IMR-90 (cell line): ENCODE results near the gene CNNM3. TPM values are rescaled to one million over a fixed set of nuclear protein-coding genes. Genes with fewer than 3 reads are reported as not detected.

Experiments used
- ATAC-seq: fragments of 200-7000 bp; cut with Tn5 transposase; 2 replicates; pipeline ENCODE4 v1.9.1; 2020; ENCODE audit warnings: low read depth, mild to moderate bottlenecking, moderate library complexity
- BruUV-seq: library from RNA; stranded (reverse); fragments of 400-500 nt; replicated peaks from 2 replicates; lab custom pipeline; 2021; lab: Mats Ljungman, UMichigan
- CTCF ChIA-PET: fragments of 300-600 bp; formaldehyde crosslinking; extraction: SDS; loops from one replicate; lab custom pipeline; 2021; ENCODE audit warnings: antibody characterized with exemption; lab: Yijun Ruan, JAX
- POLR2A ChIA-PET: fragments of 300-600 bp; sonication (Branson Sonifier 250); formaldehyde crosslinking; loops from one replicate; lab custom pipeline; 2022; ENCODE audit warnings: antibody characterized with exemption; ENCODE audit not compliant: unreplicated experiment; lab: Charles Lee
- DNase-seq: peaks from one replicate; pipeline ENCODE4 v3.0.0; 2013
- H2AFZ ChIP-seq: replicated peaks from 2 replicates; pipeline ENCODE3; 2013; ENCODE audit warnings: low read length, mild to moderate bottlenecking; ENCODE audit not compliant: poor library complexity
- H2AK5ac ChIP-seq: 2 replicates; pipeline ENCODE4 v1.6.1; 2013; ENCODE audit warnings: low read depth, low read length, inconsistent platforms
- H2AK9ac ChIP-seq: replicated peaks from 2 replicates; pipeline ENCODE3; 2013; ENCODE audit warnings: mild to moderate bottlenecking, low read depth, low read length, moderate library complexity; ENCODE audit not compliant: poor library complexity
- H2BK120ac ChIP-seq: 2 replicates; pipeline ENCODE4 v1.6.1; 2013; ENCODE audit warnings: low read depth, low read length, inconsistent platforms
- H2BK15ac ChIP-seq: 3 replicates; pipeline ENCODE4 v1.6.1; 2013; ENCODE audit warnings: low read depth, low read length, inconsistent platforms
- H2BK20ac ChIP-seq: 2 replicates; pipeline ENCODE4 v1.6.1; 2013; ENCODE audit warnings: low read depth, mild to moderate bottlenecking, inconsistent platforms, low read length, moderate library complexity
- H2BK5ac ChIP-seq: 2 replicates; pipeline ENCODE4 v1.6.1; 2013; ENCODE audit warnings: mild to moderate bottlenecking, low read depth, low read length, inconsistent platforms; ENCODE audit not compliant: poor library complexity, severe bottlenecking
- H3K14ac ChIP-seq: replicated peaks from 2 replicates; pipeline ENCODE4 v1.6.1; 2013; ENCODE audit warnings: low read depth, low read length, inconsistent platforms
- H3K18ac ChIP-seq: 2 replicates; pipeline ENCODE4 v1.6.1; 2013; ENCODE audit warnings: low read depth, low read length, control low read depth
- H3K23ac ChIP-seq: 2 replicates; pipeline ENCODE4 v1.6.1; 2013; ENCODE audit warnings: low read depth, low read length, inconsistent platforms
- H3K27ac ChIP-seq: 2 replicates; pipeline ENCODE4 v1.5.1; 2013; ENCODE audit warnings: mild to moderate bottlenecking, control low read depth, low read length; ENCODE audit not compliant: insufficient read depth
- H3K27me3 ChIP-seq: 2 replicates; pipeline ENCODE4 v1.6.1; 2013; ENCODE audit warnings: low read length; ENCODE audit not compliant: control insufficient read depth, insufficient read depth
- H3K36me3 ChIP-seq: 2 replicates; pipeline ENCODE4 v1.6.1; 2013; ENCODE audit warnings: low read length, mixed read lengths; ENCODE audit not compliant: control insufficient read depth, insufficient read depth
- H3K4ac ChIP-seq: 2 replicates; pipeline ENCODE4 v1.6.1; 2013; ENCODE audit warnings: low read depth, low read length, inconsistent platforms
- H3K4me1 ChIP-seq: 2 replicates; pipeline ENCODE4 v1.6.1; 2013; ENCODE audit warnings: low read length, mixed read lengths; ENCODE audit not compliant: control insufficient read depth, insufficient read depth
- H3K4me2 ChIP-seq: 2 replicates; pipeline ENCODE4 v1.6.1; 2013; ENCODE audit warnings: low read depth, mild to moderate bottlenecking, control low read depth, low read length, moderate library complexity
- H3K4me3 ChIP-seq: 2 replicates; pipeline ENCODE4 v1.5.1; 2013; ENCODE audit warnings: low read depth, mild to moderate bottlenecking, control low read depth, low read length, moderate library complexity; ENCODE audit not compliant: insufficient read depth
- H3K56ac ChIP-seq: 2 replicates; pipeline ENCODE4 v1.6.1; 2013; ENCODE audit warnings: low read length, inconsistent platforms; ENCODE audit not compliant: insufficient read depth; ENCODE audit errors: extremely low read depth
- H3K79me1 ChIP-seq, 2 experiments: 2 replicates each; pipeline ENCODE4 v1.6.1; 2013; ENCODE audit warnings: low read length in 2 of 2, inconsistent platforms in 1 of 2, low read depth in 1 of 2
- H3K9ac ChIP-seq: 2 replicates; pipeline ENCODE4 v1.6.1; 2013; ENCODE audit warnings: low read depth, low read length, control low read depth
- H3K9me1 ChIP-seq: 2 replicates; pipeline ENCODE4 v1.6.1; 2013; ENCODE audit warnings: low read length, inconsistent platforms; ENCODE audit not compliant: insufficient read depth
- H3K9me3 ChIP-seq: 2 replicates; pipeline ENCODE4 v1.6.1; 2013; ENCODE audit warnings: low read length; ENCODE audit not compliant: control insufficient read depth, insufficient read depth
- H4K20me1 ChIP-seq: 2 replicates; pipeline ENCODE4 v1.6.1; 2013; ENCODE audit warnings: low read length, inconsistent platforms; ENCODE audit not compliant: insufficient read depth
- H4K5ac ChIP-seq: 2 replicates; pipeline ENCODE4 v1.6.1; 2013; ENCODE audit warnings: mild to moderate bottlenecking, low read depth, low read length, control low read depth
- H4K8ac ChIP-seq, 2 experiments: 2 replicates each; pipeline ENCODE4 v1.6.1; 2013; ENCODE audit warnings: low read depth in 2 of 2, low read length in 2 of 2, control low read depth in 1 of 2, inconsistent platforms in 1 of 2
- H4K91ac ChIP-seq: 2 replicates; pipeline ENCODE4 v1.6.1; 2013; ENCODE audit warnings: low read depth, low read length, inconsistent platforms; ENCODE audit not compliant: insufficient read depth
- CEBPB ChIP-seq: IDR thresholded peaks from 2 replicates; pipeline ENCODE4 v1.6.1; 2012; ENCODE audit warnings: low read depth, low read length, improper control_type of control experiment
- FOS ChIP-seq: fragments of 150-350 bp; IDR thresholded peaks from 2 replicates; pipeline ENCODE4 v1.6.1; 2016; ENCODE audit warnings: low read depth, low read length
- NFE2L2 ChIP-seq: fragments of 150-350 bp; IDR thresholded peaks from 2 replicates; pipeline ENCODE4 v1.6.1; 2016; ENCODE audit warnings: low read depth, mild to moderate bottlenecking, low read length
- POLR2A ChIP-seq: IDR thresholded peaks from 2 replicates; pipeline ENCODE4 v1.6.1; 2012; ENCODE audit warnings: mild to moderate bottlenecking, low read depth, low read length
- RCOR1 ChIP-seq: IDR thresholded peaks from 2 replicates; pipeline ENCODE4 v1.6.1; 2012; ENCODE audit warnings: mild to moderate bottlenecking, low read length, improper control_type of control experiment; ENCODE audit not compliant: insufficient replicate concordance
- WGBS, 2 experiments: methylation state at CpG; one replicate each; pipeline versions ENCODE4 v1.1.5 to v1.1.7; 2013; ENCODE audit warnings: missing lambda C conversion rate in 2 of 2; ENCODE audit not compliant: insufficient read length in 1 of 2; ENCODE audit errors: extremely low coverage in 2 of 2; 5-methylcytosine and 5-hydroxymethylcytosine counted together
- dilution Hi-C: fragments of 300-500 bp; cut with HindIII; formaldehyde crosslinking; loops from one replicate; pipeline ENCODE4 v1.14.3; 2018; ENCODE audit warnings: low sequenced_read_pairs; ENCODE audit not compliant: unreplicated experiment
- in situ Hi-C: fragments of 300-500 bp; cut with MboI; formaldehyde crosslinking; loops from 3 replicates; pipeline ENCODE4 v1.14.3; 2019; ENCODE audit warnings: low sequenced_read_pairs, inconsistent platforms, mixed read lengths
- intact Hi-C: fragments of 100-400 bp; cut with micrococcal nuclease; formaldehyde crosslinking; loops from 2 replicates; pipeline ENCODE4 v1.10.0; 2022
- polyA plus RNA-seq, 3 experiments: library from polyadenylated mRNA; depleted of rRNA; stranded (reverse); fragments of >200 nt; gene quantifications; 2 replicates each; pipeline ENCODE4 v1.2.3, GENCODE V29; 2012; ENCODE audit warnings: low replicate concordance in 1 of 3
- total RNA-seq: library from RNA; depleted of rRNA; stranded (reverse); fragments of >200 nt; gene quantifications from 2 replicates; pipeline ENCODE4 v1.2.3, GENCODE V29; 2012
- TF ChIP-seq, protein P1 (sequence below): conservative IDR thresholded peaks from 2 replicates; pipeline ENCODE4 v1.5.1; 2012; ENCODE audit warnings: mild to moderate bottlenecking, low read depth, low read length, improper control_type of control experiment
- TF ChIP-seq, protein P2 (sequence below): fragments of 150-350 bp; IDR thresholded peaks from 2 replicates; pipeline ENCODE4 v1.6.1; 2016; ENCODE audit warnings: low read depth, mild to moderate bottlenecking, low read length, moderate library complexity, borderline replicate concordance

CNNM3 gene
- total and polyA plus RNA-seq, 2 of the 4 experiments (the other 2 are of a cell fraction): 2.3 to 6.1 TPM

DNA sequence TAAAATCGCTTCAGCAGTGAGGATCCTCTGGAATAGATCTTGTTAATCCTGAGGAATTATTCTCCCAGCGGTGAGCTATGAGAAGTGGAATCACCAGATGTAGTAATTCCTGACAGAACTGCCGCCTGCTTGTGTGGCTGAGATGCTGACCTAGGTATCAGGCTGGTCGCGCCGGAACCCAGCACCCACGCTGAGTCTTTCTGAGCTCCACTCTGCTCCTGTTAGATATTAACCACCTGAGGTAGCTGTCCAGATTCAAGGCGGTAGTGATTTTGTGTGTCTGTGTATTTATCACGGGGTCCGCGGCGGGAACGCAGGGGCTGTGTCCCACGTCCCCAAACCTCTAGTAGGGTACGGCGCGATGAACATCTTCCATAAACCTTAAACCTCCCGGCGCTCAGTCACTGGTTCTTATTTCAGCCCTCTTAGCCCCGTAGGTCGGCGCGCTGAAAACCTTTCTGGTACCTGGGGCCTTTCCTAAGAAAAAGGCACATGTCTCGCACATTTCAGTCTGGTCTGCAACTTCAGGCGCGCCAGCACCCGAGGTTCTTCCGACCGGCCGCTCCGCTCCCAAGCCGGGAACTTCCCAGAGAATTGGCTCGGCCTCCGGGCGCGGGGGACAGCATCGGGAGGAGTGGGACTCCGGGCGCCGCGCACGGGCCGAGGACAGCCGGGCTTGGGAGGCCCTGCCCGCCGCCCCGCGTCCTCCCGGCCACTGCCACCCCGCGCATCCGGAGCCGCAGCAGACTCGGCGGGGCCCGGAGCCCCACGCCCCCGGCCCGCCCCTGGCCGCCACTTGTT is 542 bp upstream of the CNNM3 start:
- Histone ChIP-seq H2AFZ (peak overlapping the region; percentile 88), H2BK120ac (no peak overlapping the region), H3K18ac (no peak overlapping the region), H4K20me1 (peaks cover 32% of the 10 kb centered on the region), H3K27ac (peak overlapping the region; percentile 29; the same call in 1 of the 2 replicates), H3K27me3 (no peaks in the 10 kb centered on the region), H4K8ac (0 out of 4 replicates have a peak overlapping the region, but pooled peaks of 1 of the 2 experiments have one; percentile 1), H2BK15ac (no peak overlapping the region), H3K4ac (no peak overlapping the region), H3K56ac (no peak overlapping the region), H3K79me1 (peaks cover 12 to 32% of the 10 kb centered on the region in 2 experiments), H2AK5ac (no peak overlapping the region), H3K9ac (peak overlapping the region; percentile 57), H3K4me3 (peak overlapping the region; percentile 57), H3K36me3 (peaks cover 3% of the 10 kb centered on the region; the same call in 1 of the 2 replicates), H3K14ac (peak overlapping the region; percentile 1; the same call in 1 of the 2 replicates), H2AK9ac (peak overlapping the region; percentile 77), H4K5ac (no peak overlapping the region), H3K4me2 (peak overlapping the region; percentile 93), H3K4me1 (peaks cover 12% of the 10 kb centered on the region), H3K9me3 (no peaks in the 10 kb centered on the region), H2BK5ac (no peak overlapping the region), H4K91ac (no peak overlapping the region), H3K23ac (peak overlapping the region; percentile 71), H3K9me1 (peaks cover 9% of the 10 kb centered on the region), H2BK20ac (no peak overlapping the region)
- peak; percentile 63 for DNase-seq
- intact Hi-C loops: loop anchor here (1.0 kb wide), 1 partner anchor 145 kb away; no protein-coding TSS in a partner anchor
- dilution Hi-C loops: no loop called here
- in situ Hi-C loops: no loop called here
- no TSS peak for BruUV-seq
- ATAC-seq: no peak; the same call in 1 of the 2 replicates
- ChIA-PET CTCF (no interaction called here), POLR2A (no interaction called here)
- TF ChIP-seq, protein P1, sequence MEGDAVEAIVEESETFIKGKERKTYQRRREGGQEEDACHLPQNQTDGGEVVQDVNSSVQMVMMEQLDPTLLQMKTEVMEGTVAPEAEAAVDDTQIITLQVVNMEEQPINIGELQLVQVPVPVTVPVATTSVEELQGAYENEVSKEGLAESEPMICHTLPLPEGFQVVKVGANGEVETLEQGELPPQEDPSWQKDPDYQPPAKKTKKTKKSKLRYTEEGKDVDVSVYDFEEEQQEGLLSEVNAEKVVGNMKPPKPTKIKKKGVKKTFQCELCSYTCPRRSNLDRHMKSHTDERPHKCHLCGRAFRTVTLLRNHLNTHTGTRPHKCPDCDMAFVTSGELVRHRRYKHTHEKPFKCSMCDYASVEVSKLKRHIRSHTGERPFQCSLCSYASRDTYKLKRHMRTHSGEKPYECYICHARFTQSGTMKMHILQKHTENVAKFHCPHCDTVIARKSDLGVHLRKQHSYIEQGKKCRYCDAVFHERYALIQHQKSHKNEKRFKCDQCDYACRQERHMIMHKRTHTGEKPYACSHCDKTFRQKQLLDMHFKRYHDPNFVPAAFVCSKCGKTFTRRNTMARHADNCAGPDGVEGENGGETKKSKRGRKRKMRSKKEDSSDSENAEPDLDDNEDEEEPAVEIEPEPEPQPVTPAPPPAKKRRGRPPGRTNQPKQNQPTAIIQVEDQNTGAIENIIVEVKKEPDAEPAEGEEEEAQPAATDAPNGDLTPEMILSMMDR: no peak
- TF ChIP-seq RCOR1 (no peak), CEBPB (no peak), FOS (no peak), POLR2A (no peak), NFE2L2 (no peak)
- TF ChIP-seq, protein P2, sequence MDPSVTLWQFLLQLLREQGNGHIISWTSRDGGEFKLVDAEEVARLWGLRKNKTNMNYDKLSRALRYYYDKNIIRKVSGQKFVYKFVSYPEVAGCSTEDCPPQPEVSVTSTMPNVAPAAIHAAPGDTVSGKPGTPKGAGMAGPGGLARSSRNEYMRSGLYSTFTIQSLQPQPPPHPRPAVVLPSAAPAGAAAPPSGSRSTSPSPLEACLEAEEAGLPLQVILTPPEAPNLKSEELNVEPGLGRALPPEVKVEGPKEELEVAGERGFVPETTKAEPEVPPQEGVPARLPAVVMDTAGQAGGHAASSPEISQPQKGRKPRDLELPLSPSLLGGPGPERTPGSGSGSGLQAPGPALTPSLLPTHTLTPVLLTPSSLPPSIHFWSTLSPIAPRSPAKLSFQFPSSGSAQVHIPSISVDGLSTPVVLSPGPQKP: no peak
- 0% methylated on average over 28 of the region's 60 CpGs; no CpG with 5 or more reads in 1 of the 2 experiments for WGBS, 2 experiments
